Stimulated activated effector memory CD8-positive, alpha-beta T cell treated with anti-CD3 and anti-CD28 coated beads, Interleukin-12 subunit alpha, Interleukin-12 subunit beta, amount 100 ng/mL, for 72 hours (primary cell): ENCODE measurements around the gene PRICKLE4.

Experiments
- ATAC-seq: fragments of 150-1000 bp; cut with Tn5 transposase; 2 replicates; pipeline ENCODE4 v1.10.0; 2021
- DNase-seq, 2 donors: peaks; one replicate each; pipeline ENCODE4 v3.0.0; 2021 to 2022; ENCODE audit warnings: low spot score in 2 of 2
- H3K27ac Mint-ChIP-seq: one replicate; pipeline ENCODE4 v1.8.0; 2022; ENCODE audit warnings: mild to moderate bottlenecking, mixed read lengths
- H3K36me3 Mint-ChIP-seq: one replicate; pipeline ENCODE4 v1.8.0; 2022; ENCODE audit warnings: mild to moderate bottlenecking, mixed read lengths
- H3K4me1 Mint-ChIP-seq: one replicate; pipeline ENCODE4 v1.8.0; 2022; ENCODE audit warnings: mixed read lengths
- H3K4me3 Mint-ChIP-seq: one replicate; pipeline ENCODE4 v1.8.0; 2022; ENCODE audit warnings: mild to moderate bottlenecking, mixed read lengths
- H3K9me3 Mint-ChIP-seq: one replicate; pipeline ENCODE4 v1.8.0; 2022; ENCODE audit warnings: mixed read lengths

The PRICKLE4 gene

DNA sequence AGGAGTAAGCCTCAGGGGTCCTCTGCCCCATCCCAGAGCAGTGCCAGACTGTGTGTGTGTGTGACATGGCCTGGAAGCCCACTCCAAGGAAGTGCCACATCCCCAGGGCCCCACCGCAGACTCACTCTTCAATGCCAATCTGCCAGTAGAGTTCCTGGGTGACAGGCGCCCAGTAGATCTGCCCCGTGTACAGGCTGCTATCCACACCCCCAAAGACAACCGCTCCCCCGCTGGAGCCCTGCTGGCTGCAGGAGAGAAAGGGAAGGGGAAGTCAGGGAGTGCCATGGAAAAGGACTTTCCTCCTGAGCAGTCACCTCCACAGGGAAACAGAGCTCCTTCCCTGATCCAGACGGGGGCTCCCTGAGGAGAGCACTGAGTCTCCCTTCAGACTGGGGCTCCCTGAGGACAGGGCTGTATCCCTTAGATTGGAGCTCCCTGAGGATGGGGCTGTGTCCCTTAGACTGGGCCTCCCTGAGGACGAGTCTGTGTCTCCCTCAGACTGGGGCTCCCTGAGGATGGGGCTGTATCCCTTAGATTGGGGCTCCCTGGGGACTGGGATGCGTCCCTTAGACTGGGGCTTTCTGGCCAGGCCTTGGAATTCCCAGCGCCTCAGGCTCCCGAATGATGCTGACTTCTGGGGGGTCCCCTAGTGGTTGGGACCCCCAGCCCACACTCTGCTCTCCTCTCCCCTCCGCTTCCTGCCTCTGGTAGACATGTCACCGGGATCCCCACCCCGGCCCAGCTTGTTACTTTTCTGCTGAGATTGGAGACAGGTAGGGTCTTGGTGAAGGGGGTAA lies 40.0 kb upstream of the PRICKLE4 start:
- no peaks in the 10 kb centered on the region for H3K4me1 Mint-ChIP-seq
- DNase-seq = no peak
- H3K4me3 Mint-ChIP-seq = no peak overlapping the region
- H3K36me3 Mint-ChIP-seq = no peaks in the 10 kb centered on the region
- no peak overlapping the region for H3K27ac Mint-ChIP-seq
- H3K9me3 Mint-ChIP-seq = no peaks in the 10 kb centered on the region
- no peak for ATAC-seq

DNA sequence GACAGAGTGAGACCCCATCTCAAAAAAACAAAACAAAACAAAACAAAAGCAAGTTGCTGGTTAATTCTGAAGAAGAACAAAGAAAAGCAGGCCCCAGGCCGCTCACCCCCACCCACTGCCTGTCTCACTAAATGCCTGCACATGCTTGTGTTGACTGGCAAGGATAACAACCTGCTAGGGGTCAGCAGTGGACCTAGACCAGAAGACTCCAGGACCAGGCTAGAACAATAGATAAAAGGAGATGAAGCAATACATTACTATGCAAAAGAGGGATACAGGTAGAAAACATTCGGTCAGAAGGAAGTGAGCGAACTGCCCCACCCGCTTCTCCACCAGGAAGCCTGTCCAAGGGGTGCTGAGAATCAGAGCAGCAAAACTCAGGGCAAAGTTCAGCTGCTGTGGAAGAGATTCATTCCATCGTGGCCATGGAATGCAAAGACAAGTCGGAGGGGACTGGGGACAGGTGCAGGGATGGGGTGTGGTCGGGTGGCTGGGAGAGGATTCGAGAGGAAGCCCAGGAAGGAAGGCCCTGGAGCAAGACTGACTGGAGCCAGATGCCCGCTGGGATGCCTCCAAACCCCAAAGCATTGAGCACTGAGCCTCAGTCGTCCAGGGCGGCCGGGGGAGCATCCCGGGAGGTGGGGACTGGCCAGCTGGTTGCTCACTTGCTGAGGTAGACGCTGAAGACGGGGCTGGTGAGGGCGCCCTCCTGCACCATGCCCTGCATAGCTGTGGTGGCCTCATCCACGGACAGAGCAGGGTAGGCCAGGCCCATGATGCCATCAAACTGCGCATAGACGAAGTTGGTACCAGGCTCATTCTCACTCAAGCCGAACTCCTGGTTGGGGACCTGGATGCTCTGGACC lies 38.7 kb upstream of the PRICKLE4 start:
- DNase-seq = no peak

DNA sequence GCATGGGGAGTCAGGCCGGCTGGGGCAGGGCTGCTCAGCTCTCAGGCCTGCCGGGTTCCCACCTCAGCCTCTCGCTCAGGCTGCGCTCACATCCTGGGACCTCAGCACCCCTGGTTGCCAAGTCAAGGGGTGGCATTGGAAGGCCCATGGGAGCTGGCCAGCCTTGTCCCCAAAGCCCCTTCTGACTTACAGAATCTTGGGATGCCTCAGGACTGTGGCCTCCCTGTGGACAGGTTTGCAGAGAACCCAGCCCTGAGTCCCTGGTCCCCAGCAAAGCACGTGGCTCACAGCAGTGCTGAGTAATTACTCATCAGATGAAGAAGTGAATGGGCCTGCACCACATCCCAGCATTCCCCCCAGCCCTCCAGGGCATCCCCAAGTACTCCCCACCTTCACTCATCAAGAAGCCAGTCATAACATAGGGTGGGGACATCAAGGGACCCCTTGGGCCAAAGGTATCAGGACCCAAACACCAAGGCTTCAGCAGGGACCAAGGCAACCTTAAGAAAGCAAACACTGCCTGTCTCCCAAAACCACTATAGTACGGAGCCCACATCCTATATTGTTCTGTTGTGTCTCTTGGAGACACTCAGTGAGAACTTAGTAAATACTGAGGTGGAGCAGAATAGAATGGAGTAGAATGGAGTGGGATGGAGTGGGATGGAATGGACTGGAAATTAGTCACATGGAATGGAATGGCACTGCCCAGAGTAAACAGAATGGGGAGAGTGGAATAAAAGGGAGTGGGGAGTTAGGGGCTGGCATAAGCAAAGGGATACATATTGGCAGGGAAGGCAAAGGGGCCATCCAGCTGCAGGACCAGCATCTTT lies 37.0 kb upstream of the PRICKLE4 start:
- Mint-ChIP-seq H3K4me3 (no peak overlapping the region), H3K4me1 (no peaks in the 10 kb centered on the region), H3K27ac (no peak overlapping the region), H3K9me3 (no peaks in the 10 kb centered on the region), H3K36me3 (no peaks in the 10 kb centered on the region)
- DNase-seq (no peak), ATAC-seq (no peak)

More for the DNA sequence above, 38.7 kb upstream of the PRICKLE4 start:
- no peak overlapping the region for H3K27ac Mint-ChIP-seq
- no peaks in the 10 kb centered on the region for H3K36me3 Mint-ChIP-seq
- no peak overlapping the region for H3K4me3 Mint-ChIP-seq
- no peaks in the 10 kb centered on the region for H3K4me1 Mint-ChIP-seq
- ATAC-seq = peak; percentile 16
- no peaks in the 10 kb centered on the region for H3K9me3 Mint-ChIP-seq

DNA sequence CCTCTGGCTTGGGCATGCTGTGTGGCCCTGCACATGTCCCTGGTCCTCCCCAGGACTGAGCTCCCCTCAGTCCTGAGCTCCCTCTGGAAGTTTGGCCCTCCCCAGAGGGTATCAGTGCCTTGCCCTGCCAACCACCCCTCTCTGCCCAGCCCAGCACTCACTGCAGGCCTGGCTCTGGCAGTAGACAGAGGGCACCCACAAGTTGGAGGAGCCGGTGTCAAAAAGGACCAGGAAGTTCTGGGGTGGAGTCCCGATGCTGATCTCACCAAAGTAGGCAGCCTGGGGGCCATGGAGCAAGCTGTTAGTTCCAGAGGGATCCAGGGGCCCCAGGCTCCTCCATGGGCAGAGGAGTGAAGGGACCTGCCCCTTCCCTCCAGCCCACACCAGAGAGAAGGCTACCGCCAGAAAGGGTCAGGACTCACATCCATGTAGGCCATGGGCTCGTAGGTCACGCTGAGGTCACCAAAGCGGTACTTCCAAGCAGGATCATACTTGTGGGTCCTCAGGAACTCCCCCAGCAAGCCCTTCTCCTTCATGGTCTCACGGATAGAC lies 36.3 kb upstream of the PRICKLE4 start:
- Mint-ChIP-seq H3K9me3 (no peaks in the 10 kb centered on the region), H3K27ac (no peak overlapping the region), H3K4me1 (no peaks in the 10 kb centered on the region), H3K4me3 (no peak overlapping the region), H3K36me3 (no peaks in the 10 kb centered on the region)
- no peak for ATAC-seq
- DNase-seq = no peak

DNA sequence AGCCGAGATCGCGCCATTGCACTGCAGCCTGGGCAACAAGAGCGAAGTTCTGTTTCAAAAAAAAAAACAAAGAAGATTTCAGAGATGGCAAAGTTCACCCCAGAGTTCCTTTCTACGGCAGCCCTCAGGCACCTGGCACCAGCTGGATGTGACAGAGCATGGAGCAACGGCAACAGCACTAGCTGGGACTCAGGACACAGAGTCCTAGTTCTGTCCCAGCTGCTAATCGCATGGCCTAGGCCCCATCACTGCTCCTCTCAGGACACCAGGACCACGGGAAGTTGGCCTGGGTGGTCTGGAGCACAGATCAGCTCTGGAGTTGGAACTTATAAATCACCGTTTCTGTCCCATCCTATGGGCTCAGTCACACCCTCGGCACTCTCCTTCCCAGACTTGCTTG lies 34.5 kb upstream of the PRICKLE4 start:
- no peak for DNase-seq
- no peak overlapping the region for H3K27ac Mint-ChIP-seq
- no peak for ATAC-seq
- H3K4me1 Mint-ChIP-seq = no peaks in the 10 kb centered on the region
- no peaks in the 10 kb centered on the region for H3K9me3 Mint-ChIP-seq
- no peaks in the 10 kb centered on the region for H3K36me3 Mint-ChIP-seq
- no peak overlapping the region for H3K4me3 Mint-ChIP-seq

DNA sequence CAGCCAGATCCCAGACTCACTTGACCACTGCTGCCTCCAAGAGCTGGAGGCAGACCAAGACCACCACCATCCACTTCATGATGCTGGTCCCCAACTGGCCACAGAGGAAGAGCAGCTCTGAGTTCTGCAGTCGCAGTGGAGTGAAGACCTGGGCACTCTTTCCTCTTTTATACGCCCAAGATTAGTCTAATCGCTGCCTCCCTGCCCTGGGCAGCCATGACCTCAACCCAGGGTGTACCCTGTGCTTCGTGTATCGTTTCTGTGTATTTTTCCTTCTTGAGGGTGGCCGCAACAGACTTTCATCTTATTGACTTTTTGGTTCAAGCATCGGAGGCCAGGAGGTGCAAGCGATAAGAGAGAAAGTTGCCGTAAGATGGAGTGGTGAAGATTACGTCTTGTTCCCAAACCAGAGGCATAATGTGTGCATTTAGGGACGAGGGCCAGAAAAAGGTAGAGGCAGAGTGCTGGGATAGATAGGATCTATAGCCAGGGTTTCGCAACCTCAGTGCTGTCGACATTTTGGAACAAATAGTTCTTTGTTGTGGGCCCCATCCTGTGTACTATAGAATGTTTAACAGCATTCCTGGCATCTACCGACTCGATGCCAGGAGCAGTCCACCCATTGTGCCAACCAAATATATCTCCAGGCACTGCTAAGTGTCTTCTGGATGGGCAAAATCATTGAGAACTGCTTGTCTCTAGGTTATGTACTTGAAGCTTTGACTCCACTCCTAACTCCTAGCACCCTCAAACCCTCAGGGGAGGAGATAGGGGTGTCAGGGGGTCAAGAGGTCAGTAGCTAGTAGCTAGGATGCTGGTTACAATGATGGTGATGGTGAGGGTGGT lies 33.1 kb upstream of the PRICKLE4 start, which contains the start of gene PGC:
TSS of gene PGC (minus strand) at position 142 of the 846 bp plus-strand sequence. CDS start at position 79, 63 bp downstream.
- H3K9me3 Mint-ChIP-seq = no peaks in the 10 kb centered on the region
- no peaks in the 10 kb centered on the region for H3K4me1 Mint-ChIP-seq
- no peak within 1 kb of the TSS for H3K27ac Mint-ChIP-seq
- H3K4me3 Mint-ChIP-seq = no peak within 1 kb of the TSS
- ATAC-seq (no peak), DNase-seq (no peak)
- H3K36me3 Mint-ChIP-seq = no peaks in the 10 kb centered on the region

DNA sequence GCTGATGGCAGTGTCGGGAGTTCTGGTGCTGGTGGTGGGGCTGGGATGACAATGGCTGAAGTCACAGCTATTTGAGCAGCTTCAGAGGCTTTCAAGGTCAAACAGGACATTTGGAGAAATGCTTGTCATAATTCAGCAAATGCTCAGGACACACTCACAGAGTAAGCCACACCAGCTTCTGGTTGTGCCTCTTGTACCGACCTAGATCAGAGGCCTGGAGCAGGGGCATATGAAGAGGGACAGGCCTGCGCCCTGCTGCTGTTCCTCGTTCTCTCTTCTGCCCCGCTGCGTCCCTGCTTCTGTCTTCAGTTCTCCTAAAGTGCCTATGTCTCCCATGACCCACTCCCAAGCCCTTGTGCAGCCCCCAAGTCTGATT lies 32.5 kb upstream of the PRICKLE4 start:
- no peak overlapping the region for H3K27ac Mint-ChIP-seq
- H3K4me3 Mint-ChIP-seq = no peak overlapping the region
- H3K36me3 Mint-ChIP-seq = no peaks in the 10 kb centered on the region
- no peaks in the 10 kb centered on the region for H3K9me3 Mint-ChIP-seq
- DNase-seq = no peak
- no peaks in the 10 kb centered on the region for H3K4me1 Mint-ChIP-seq
- no peak for ATAC-seq

DNA sequence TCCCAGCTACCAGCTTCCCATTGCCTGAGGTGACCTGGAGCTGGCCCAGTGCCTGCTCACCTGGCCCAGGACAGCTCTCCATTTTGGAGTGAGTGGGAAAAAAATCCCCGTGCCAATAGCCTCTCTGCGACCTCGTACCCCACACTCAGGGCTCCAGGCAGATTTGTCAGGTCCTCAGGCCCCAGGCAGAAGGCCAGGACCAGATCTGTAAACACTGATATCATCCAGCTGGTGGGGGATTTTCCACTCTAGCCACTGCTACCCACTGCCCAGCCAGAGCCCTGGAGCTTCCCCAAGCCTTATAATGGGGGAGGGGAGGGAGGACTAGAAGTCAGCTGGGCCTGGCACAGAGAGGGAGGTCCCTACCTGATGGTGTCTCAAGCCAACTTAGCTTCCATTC lies 32.0 kb upstream of the PRICKLE4 start:
- H3K4me3 Mint-ChIP-seq = no peak overlapping the region
- ATAC-seq (no peak), DNase-seq (no peak)
- H3K9me3 Mint-ChIP-seq = no peaks in the 10 kb centered on the region
- no peak overlapping the region for H3K27ac Mint-ChIP-seq
- H3K36me3 Mint-ChIP-seq = no peaks in the 10 kb centered on the region
- no peaks in the 10 kb centered on the region for H3K4me1 Mint-ChIP-seq

DNA sequence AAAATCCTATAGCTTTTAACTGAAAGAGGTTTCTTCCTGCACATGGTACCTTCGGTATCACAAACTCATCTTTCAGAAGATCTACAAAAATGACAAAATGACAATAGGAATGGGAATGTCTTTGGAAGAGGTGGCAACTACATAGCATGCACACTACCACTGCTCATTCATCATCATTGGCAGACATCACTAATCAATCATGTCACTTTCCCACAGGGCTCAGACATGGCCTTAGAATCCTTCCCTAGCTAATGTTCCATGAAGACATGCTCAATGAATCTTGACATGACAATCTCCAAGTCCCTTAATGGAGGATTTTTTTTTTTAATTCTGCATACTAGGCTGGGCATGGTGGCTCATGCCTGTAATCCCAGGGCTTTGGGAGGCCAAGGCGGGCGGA lies 30.2 kb upstream of the PRICKLE4 start:
- Mint-ChIP-seq H3K9me3 (no peaks in the 10 kb centered on the region), H3K4me1 (no peaks in the 10 kb centered on the region), H3K4me3 (no peak overlapping the region), H3K27ac (no peak overlapping the region), H3K36me3 (no peaks in the 10 kb centered on the region)
- no peak for DNase-seq
- no peak for ATAC-seq

DNA sequence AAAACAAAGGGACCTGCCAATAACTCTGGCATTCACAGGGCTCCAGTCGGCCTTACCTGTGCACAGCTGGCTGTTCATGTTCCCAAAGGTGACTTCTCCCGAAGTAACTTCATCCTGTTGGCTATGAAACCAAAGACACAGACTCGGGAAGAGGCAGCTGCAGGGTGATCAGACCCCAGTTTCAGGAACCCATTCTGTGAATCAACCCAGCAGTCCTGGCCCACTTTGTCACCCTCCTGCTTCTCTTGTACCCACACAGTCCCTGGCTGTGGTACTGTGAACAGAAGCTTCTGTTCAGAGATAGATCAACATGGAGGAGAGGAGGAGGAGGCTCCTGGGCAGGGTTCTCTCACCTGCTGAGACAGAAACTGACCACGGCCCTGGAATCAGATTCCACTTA lies 24.7 kb upstream of the PRICKLE4 start:
- H3K27ac Mint-ChIP-seq = no peak overlapping the region
- H3K9me3 Mint-ChIP-seq = no peaks in the 10 kb centered on the region
- no peak overlapping the region for H3K4me3 Mint-ChIP-seq
- no peaks in the 10 kb centered on the region for H3K36me3 Mint-ChIP-seq
- ATAC-seq (no peak), DNase-seq (no peak)
- H3K4me1 Mint-ChIP-seq = no peaks in the 10 kb centered on the region

DNA sequence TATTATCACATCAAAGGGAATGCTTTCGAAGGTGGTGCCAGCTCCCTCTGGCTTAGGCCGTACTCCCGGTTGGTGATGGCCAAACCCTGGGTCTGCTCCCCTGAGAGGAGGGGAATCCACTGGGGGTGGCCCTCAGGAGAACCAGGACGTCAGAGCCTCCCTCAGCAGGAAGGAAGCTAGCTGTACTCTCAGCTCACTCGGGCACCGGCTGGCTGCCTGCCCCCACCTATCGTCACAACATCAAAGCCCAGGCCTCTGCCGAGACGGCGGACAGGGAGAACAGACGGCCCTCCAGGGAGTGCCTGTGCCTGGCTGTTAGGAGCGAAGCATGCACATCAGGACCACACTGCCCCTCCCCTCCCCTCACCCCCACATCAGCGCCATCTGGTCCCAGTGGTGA lies 24.2 kb upstream of the PRICKLE4 start:
- H3K4me1 Mint-ChIP-seq = no peaks in the 10 kb centered on the region
- ATAC-seq = no peak
- no peak overlapping the region for H3K27ac Mint-ChIP-seq
- no peaks in the 10 kb centered on the region for H3K9me3 Mint-ChIP-seq
- H3K36me3 Mint-ChIP-seq = no peaks in the 10 kb centered on the region
- no peak overlapping the region for H3K4me3 Mint-ChIP-seq
- no peak for DNase-seq

DNA sequence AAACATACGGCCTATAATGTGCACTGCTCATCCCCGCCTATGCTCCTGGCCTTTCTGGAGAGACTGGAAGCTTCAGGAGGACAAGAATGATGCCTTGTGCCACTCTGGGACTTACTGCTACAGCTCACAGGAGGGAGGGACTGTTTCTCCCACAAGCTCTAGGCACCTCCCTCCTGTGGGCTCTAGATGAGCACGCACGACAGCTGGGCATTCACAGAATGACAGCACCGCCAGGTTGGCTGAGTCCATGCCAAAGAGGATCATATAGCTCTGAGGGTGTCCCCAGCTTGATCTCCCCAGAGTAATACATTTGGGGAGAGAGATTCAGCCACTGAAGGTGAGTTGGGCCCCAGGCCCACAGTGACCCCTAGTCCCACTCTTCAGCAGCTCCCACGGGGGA lies 23.3 kb upstream of the PRICKLE4 start:
- DNase-seq (no peak), ATAC-seq (no peak)
- peak overlapping the region; percentile 40 for H3K27ac Mint-ChIP-seq
- H3K36me3 Mint-ChIP-seq = no peaks in the 10 kb centered on the region
- no peaks in the 10 kb centered on the region for H3K9me3 Mint-ChIP-seq
- H3K4me3 Mint-ChIP-seq = no peak overlapping the region
- H3K4me1 Mint-ChIP-seq = no peaks in the 10 kb centered on the region

DNA sequence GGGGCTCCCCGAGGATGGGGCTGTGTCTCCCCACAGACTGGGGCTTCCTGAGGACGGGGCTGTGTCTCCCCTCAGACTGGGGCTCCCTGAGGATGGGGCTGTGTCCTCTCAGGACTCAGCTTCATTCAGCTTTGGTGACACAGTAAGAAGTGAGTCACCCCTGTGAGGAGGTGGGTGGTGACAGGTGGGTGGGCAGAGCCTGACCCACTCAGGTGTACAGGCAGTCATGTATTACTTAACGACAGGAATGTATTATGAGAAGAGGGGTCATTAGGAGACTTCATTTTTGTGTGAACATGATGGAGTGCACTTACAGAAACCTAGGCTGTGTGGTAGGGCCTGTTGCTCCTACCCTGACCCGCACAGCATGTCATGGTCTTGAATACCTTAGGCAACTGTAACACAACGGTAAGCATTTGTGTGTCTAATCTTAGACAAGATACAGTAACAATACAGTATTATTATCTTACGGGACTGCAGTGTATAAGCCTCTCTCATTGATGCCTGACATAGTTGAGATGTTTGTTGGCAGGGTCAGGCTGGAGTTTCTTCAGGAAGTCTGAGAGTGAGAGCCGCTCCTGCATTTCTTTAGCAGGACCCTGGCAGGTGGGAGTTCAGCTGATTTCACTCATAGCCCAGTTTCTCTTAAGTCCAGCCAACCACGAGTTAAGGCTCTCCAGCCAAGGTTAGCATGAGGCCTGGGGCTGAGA lies 22.5 kb upstream of the PRICKLE4 start:
- peak; percentile 35 for ATAC-seq
- no peak for DNase-seq
- no peak overlapping the region for H3K27ac Mint-ChIP-seq
- H3K4me3 Mint-ChIP-seq = no peak overlapping the region
- no peaks in the 10 kb centered on the region for H3K36me3 Mint-ChIP-seq
- H3K9me3 Mint-ChIP-seq = no peaks in the 10 kb centered on the region
- no peaks in the 10 kb centered on the region for H3K4me1 Mint-ChIP-seq

DNA sequence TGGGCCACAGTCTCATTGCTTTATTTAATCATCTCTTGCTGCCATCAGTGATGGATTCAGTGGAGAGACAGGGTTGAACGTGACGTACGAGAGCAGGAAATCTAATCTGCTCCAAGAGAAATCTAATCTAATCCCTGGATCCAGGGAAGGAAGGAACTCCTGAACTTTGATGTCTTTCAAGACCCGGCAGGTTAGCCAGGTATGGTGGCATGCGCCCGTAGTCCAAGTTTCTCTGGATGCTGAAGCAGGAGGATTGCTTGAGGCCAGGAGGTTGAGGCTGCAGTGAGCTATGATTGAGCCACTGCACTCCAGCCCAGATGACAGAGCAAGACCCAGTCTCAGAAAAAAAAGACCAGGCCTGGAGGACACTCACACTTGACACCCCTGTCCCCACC lies 21.9 kb upstream of the PRICKLE4 start:
- no peaks in the 10 kb centered on the region for H3K36me3 Mint-ChIP-seq
- H3K4me3 Mint-ChIP-seq = no peak overlapping the region
- ATAC-seq (no peak), DNase-seq (no peak)
- no peak overlapping the region for H3K27ac Mint-ChIP-seq
- H3K4me1 Mint-ChIP-seq = no peaks in the 10 kb centered on the region
- H3K9me3 Mint-ChIP-seq = no peaks in the 10 kb centered on the region
